ENCODE results near the gene RPSA. TPM values are rescaled to one million over a fixed set of nuclear protein-coding genes. Genes with fewer than 3 reads are reported as not detected.

Gene RPSA
- total and polyA plus RNA-seq, 4 donors, result 657 to 1,968 (median 1,258) TPM

GRCh38 chr3:39434574-39434973 lies 28.1 kb downstream of the RPSA start:
- Histone ChIP-seq H3K9ac (ENCODE audit: insufficient read depth in 1 of 2, low read length in 2 of 2) (no peak overlapping the region), H3K4me3 (no peak overlapping the region), H3K4me1 (ENCODE audit: control insufficient read depth in 5 of 5, insufficient read depth in 5 of 5, low read length in 5 of 5) (peaks cover 0 to 2% (median 0%) of the 10 kb centered on the region in 5 donors), H3K27ac (ENCODE audit: low read depth in 1 of 2, low read length in 1 of 2) (no peak overlapping the region), H3K9me3 (ENCODE audit: control insufficient read depth in 4 of 4, insufficient read depth in 3 of 4, low read length in 3 of 4) (no peaks in the 10 kb centered on the region), H3K27me3 (ENCODE audit: control insufficient read depth in 3 of 3, insufficient read depth in 3 of 3, low read length in 2 of 3) (no peaks in the 10 kb centered on the region), H3K36me3 (ENCODE audit: control insufficient read depth in 4 of 4, insufficient read depth in 4 of 4, low read length in 4 of 4) (no peaks in the 10 kb centered on the region)
- DNase-seq (no peak), ATAC-seq (ENCODE audit: insufficient read depth, low FRiP score) (no peak)
- no peak for TF ChIP-seq CTCF (IDR thresholded peaks at IDR 0.05; ENCODE audit: control extremely low read depth, extremely low read depth)
- WGBS, 2 donors, result 81 to 82% methylated on average over 4 of the region's 5 CpGs

GRCh38 chr3:39435006-39435748 lies 28.7 kb downstream of the RPSA start:
- 58 to 81% methylated on average over 1 of the region's 1 CpG for WGBS, 2 donors
- ATAC-seq (ENCODE audit: insufficient read depth, low FRiP score), result no peak

GRCh38 chr3:39438880-39439279 lies 32.4 kb downstream of the RPSA start:
- Histone ChIP-seq H3K9me3 (ENCODE audit: control insufficient read depth in 4 of 4, insufficient read depth in 3 of 4, low read length in 3 of 4) (no peaks in the 10 kb centered on the region), H3K4me1 (ENCODE audit: control insufficient read depth in 5 of 5, insufficient read depth in 5 of 5, low read length in 5 of 5) (no peaks in the 10 kb centered on the region), H3K36me3 (ENCODE audit: control insufficient read depth in 4 of 4, insufficient read depth in 4 of 4, low read length in 4 of 4) (no peaks in the 10 kb centered on the region), H3K27ac (ENCODE audit: low read depth in 1 of 2, low read length in 1 of 2) (no peak overlapping the region), H3K4me3 (no peak overlapping the region), H3K27me3 (ENCODE audit: control insufficient read depth in 3 of 3, insufficient read depth in 3 of 3, low read length in 2 of 3) (peaks cover 0 to 3% (median 0%) of the 10 kb centered on the region in 3 donors), H3K9ac (ENCODE audit: insufficient read depth in 1 of 2, low read length in 2 of 2) (no peak overlapping the region)
- WGBS, 2 donors, result 54 to 78% methylated on average over 4 of the region's 4 CpGs
- TF ChIP-seq CTCF (IDR thresholded peaks at IDR 0.05; ENCODE audit: control extremely low read depth, extremely low read depth), result no peak
- no peak for ATAC-seq (ENCODE audit: insufficient read depth, low FRiP score)
- no peak for DNase-seq

More at GRCh38 chr3:39435006-39435748, 28.7 kb downstream of the RPSA start:
- DNase-seq, result no peak
- no peak for TF ChIP-seq CTCF (IDR thresholded peaks at IDR 0.05; ENCODE audit: control extremely low read depth, extremely low read depth)
- Histone ChIP-seq H3K4me3 (no peak overlapping the region), H3K9me3 (ENCODE audit: control insufficient read depth in 4 of 4, insufficient read depth in 3 of 4, low read length in 3 of 4) (no peaks in the 10 kb centered on the region), H3K27ac (ENCODE audit: low read depth in 1 of 2, low read length in 1 of 2) (no peak overlapping the region), H3K27me3 (ENCODE audit: control insufficient read depth in 3 of 3, insufficient read depth in 3 of 3, low read length in 2 of 3) (no peaks in the 10 kb centered on the region), H3K4me1 (ENCODE audit: control insufficient read depth in 5 of 5, insufficient read depth in 5 of 5, low read length in 5 of 5) (peaks cover 0 to 2% (median 0%) of the 10 kb centered on the region in 5 donors), H3K9ac (ENCODE audit: insufficient read depth in 1 of 2, low read length in 2 of 2) (no peak overlapping the region), H3K36me3 (ENCODE audit: control insufficient read depth in 4 of 4, insufficient read depth in 4 of 4, low read length in 4 of 4) (no peaks in the 10 kb centered on the region)
